SIG-M5 (cell line): ENCODE measurements around the gene SMYD1.

ENCODE experiments used
- DNase-seq: peaks from one replicate; lab custom pipeline; 2025; lab: John Stamatoyannopoulos, UW

Gene SMYD1

DNA sequence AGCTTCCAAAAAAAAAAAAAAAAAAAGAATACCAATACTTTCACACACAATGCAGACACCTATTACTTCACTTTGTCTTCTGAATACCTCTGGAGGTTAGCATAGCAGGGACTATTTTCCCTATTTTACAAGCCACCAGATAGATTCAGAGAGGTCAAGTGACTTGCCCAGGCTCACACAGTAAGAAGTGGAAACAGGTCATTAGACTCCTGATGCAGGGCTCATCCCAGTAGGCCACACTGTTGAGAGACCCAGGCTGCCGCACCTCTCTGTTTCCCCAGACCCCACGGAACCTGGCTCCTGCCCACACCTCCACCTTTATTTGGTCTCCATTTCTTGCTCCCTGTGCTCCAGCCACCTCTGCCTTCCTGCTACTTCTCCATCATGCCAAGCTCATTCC lies 19.4 kb downstream of the SMYD1 start:
- DNase-seq = no peak

DNA sequence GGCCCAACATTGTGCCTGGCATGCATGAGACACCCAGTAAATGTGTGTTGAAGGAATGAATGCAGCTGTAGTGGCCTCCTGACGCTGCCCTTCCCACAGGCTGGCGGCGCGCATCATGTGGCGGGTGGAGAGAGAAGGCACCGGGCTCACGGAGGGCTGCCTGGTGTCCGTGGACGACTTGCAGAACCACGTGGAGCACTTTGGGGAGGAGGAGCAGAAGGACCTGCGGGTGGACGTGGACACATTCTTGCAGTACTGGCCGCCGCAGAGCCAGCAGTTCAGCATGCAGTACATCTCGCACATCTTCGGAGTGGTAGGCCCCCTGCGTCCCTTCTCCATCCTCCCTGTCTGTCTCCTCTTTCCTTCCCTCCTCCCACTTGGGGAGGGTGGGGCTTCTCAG lies 20.1 kb downstream of the SMYD1 start:
- no peak for DNase-seq

- DNase-seq = no peak
Measured at GRCh38 chr2:88088999-88089398, 21.4 kb downstream of the SMYD1 start.

- no peak for DNase-seq
Measured at GRCh38 chr2:88090446-88091283, 23.0 kb downstream of the SMYD1 start.

DNA sequence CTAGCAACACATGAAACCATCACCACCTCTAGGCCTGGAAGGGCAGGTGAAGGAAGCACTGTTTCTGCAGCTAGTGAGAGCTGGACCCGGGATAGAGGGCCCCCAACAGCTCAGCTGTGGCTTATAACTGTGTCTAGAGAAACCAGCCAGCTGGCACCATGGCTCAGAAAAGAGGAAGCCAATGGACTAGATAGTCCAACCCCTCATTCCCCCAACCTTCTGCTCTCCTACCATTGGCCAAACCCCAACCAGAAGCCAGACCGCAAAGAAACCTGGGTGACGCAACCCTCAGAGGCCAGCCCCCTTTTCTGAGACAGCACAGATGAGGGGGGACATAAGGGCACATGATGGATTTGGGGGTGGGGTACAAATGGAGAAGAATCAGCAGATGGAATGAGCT lies 24.3 kb downstream of the SMYD1 start:
- DNase-seq = peak; percentile 56

- no peak for DNase-seq
Measured at GRCh38 chr2:88092773-88093172, 25.1 kb downstream of the SMYD1 start.

- DNase-seq = no peak
Measured at GRCh38 chr2:88095022-88095421, 27.4 kb downstream of the SMYD1 start.

DNA sequence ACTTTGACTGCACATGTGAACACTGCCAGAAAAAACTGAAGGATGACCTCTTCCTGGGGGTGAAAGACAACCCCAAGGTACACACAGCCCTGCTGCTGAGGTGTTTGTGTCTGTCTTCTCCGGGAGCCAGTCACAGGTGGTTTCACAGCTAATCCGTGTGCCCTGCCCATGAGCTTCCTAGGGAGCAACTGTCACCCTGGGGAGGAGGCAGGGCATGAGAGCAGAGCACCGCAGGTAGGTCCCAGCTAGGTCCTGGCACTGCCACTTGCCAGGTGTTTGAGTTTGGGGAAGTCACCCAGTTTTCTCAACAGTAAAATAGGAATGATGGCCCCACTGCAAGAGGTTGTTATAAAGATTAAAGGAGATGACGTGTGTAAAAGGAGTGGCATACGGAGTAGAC lies 29.1 kb downstream of the SMYD1 start:
- no peak for DNase-seq

DNA sequence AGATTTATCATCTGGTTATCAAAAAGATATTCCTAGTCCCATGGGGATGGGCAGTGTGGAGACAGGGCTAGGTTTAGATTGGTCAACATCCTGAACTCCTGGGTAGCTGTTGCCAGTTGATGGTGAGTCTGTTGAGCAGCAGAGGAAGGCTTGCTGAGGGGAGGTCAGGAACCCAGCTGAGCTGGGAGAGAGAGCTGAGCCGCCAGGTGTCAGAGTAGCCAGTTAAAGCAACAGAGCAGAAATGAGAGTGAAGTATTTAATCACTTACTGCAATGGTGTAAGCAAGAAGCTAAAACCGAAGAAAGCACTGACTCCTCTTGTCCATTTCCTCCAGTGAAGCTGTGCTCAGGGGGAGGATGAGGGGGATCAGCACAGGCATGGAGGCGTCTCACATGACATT lies 29.6 kb downstream of the SMYD1 start:
- no peak for DNase-seq

DNA sequence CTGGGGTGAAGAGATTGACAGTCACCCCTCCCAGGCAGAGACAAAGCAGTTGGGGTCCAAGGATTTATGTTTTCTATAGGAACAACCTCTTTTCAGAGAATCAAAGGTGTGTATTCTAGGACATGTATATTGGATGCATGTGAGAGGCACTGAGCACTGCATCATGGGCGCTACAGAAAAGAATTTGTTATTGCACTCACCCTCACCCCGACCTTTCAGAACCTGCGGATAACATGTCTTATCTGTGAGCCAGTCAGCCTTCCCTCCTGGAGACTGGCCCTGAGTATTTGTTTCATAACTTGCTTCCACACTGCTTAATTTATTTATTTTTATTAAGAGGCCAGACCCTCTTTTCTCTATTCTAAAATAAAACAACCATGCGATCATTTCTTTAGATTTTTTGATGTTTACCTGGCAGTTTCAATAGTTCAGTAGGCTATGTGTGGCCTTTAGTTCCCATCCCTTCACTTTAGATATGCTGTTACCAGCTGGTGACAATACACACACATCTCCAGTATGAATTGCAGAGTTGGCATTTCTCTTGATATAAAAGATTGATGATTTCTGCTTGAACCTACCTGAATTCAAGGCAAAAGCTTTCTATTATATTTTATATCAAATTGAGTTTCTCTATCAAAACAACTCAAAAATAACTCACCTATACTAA lies 30.4 kb downstream of the SMYD1 start:
- no peak for DNase-seq

GRCh38 chr2:88098558-88098900 lies 30.9 kb downstream of the SMYD1 start:
- no peak for DNase-seq

DNA sequence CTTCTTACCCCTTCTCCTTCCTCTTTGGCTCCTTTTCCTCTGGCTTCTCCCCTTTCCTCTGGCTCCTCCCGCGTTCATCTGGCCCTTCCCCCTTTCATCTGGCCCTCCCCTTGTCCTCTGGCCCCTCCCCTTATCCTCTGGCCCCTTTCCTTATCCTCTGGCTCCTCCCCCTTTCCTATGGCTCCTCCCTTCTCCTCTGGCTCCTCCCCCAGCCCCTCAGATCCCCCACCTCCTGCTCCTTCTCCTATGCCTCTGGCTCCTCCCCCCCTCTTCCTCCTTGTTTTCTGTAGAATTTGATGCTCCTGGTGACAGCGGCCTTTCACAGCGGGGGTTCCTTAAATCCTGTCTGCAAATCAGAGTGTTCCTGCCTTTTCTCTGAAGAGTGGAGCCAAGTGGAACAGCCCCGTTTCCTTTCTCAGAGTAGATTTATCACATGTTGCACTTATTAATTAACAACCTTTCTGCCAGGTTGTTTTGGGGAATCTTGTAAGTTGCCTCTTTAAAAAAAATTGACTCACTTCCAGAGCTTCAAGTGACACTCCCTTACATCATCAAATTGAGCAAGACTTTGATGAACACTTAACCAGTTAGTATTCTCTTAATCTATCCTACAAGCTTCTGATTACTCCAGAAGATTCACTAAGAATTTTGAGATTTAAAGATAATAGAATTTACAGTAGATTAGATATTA lies 32.3 kb downstream of the SMYD1 start:
- DNase-seq = no peak

GRCh38 chr2:88100489-88100858 lies 32.8 kb downstream of the SMYD1 start:
- DNase-seq = no peak

DNA sequence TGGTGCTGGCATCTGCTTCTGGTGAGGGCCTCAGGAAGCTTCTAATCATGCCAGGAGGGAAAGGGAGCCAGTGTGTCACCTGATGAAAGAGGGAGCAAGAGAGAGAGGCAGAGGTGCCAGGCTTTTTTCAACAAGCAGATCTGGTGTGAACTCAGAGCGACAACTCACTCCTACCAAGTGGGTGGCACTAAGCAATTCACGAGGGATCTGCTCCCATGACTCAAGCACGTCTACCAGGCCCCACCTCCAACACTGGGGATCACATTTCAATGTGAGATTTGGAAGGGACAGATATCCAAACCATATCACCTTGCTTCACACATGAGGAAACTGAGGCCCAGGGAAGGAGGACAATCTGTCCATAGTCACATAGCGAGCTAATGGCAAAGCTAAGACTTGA lies 41.2 kb downstream of the SMYD1 start:
- DNase-seq = no peak

DNA sequence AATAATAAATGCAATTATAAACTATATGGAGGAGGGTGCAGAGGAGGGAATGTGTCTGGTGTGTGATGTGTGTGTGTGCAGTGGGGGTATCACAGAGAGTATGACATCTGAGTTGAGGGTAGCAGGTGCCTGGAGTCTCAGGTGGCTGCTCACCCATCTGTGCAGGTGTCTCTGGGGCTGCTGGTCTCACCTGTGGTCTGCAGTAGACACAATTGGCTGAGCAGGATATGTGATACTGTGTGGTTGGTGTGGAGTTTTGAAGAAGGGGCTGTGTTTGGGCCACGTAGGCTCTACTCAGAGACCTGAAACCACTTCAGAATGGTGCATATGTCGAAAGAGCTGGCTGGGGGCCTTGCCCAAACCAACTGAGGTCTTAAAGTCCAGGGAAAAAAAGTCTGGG lies 43.2 kb downstream of the SMYD1 start:
- no peak for DNase-seq

- DNase-seq = no peak
Measured at GRCh38 chr2:88113069-88113468, 45.4 kb downstream of the SMYD1 start.

DNA sequence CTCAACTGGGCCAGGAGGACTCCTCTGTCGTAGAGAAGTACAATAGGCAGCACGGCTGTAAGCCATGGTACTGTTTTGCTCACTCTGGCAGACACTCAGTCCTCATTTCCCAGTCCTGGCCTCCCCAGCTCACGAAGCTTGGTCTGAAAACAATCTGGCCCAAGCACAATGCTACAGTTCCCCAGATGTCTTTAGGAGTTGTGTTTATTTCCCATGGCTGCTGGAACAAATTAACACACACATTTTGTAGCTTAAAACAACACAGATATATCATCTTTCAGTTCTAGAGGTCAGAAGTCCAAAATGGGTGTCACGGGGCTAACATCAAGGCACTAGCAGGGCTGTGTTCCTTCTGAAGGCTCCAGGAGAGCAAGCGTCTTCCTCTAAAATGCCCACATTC lies 47.3 kb downstream of the SMYD1 start:
- no peak for DNase-seq

- no peak for DNase-seq
Measured at GRCh38 chr2:88115825-88116518, 48.3 kb downstream of the SMYD1 start.

DNA sequence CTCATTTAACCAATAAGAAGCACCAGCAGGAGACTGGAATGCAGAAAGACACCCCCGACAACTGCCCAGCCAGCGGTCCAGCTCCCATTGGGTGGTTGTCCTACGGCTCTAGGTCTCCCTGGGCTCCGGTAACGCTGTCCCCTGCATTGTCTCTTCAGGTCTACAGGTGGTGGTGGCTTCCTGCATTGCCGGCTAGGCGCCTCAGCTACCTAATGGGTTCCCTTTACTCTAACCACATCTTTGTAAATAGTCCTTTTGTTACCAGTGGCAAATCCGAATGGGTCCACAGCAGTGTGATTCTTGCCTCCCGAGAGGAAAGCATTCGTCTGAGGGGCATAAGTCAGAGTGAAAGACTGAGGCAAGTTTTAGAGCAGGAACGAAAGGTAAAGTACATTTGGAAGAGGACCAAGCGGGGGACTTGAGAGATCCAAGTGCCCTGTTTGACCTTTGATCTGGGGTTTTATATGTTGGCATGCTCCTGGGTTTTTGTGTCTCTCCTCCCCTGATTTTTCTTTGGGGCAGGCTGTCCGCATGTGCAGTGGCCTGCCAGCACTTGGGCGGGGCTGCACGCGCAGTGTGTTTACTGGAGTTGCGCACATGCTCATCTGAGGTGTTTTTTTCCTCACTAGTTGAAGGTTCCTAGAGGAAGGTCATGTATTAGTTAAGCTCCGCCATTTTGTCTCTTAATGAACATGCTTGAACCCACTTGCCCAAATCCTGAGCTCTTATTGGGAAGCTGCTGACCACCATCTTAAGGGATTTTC lies 49.2 kb downstream of the SMYD1 start:
- DNase-seq = no peak

- no peak for DNase-seq
Measured at GRCh38 chr2:88117973-88118372, 50.3 kb downstream of the SMYD1 start.

DNA sequence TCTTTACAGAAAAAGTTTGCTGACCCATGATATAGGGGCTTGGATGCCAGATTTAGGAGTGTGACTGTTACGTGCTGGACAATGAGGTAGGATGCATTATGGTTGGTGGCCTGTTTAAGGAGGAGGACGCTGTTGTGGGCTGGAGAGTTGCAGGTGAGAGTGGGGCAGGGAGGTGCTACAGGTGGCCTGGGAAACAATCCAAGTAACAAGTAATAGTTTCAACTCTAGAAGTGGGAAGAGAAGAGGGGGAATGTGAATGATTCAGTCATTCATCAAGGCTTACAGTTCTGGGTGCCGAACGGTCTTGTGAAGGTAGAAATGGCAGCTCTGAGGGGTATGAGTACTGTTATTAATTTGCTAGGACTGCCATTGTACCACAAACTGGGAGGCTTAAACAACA lies 54.1 kb downstream of the SMYD1 start:
- DNase-seq = no peak
